ENCODE results near the gene EEF1AKMT3. TPM values are rescaled to one million over a fixed set of nuclear protein-coding genes. Genes with fewer than 3 reads are reported as not detected.
"Not testable (repeated sequence)": the region's sequence is repeated elsewhere in the genome, so short reads cannot be mapped to it uniquely, and the experiment has no call there.

Gene EEF1AKMT3
- total RNA-seq, 2 experiments from 2014 or later = 2.5 to 3.9 TPM

DNA sequence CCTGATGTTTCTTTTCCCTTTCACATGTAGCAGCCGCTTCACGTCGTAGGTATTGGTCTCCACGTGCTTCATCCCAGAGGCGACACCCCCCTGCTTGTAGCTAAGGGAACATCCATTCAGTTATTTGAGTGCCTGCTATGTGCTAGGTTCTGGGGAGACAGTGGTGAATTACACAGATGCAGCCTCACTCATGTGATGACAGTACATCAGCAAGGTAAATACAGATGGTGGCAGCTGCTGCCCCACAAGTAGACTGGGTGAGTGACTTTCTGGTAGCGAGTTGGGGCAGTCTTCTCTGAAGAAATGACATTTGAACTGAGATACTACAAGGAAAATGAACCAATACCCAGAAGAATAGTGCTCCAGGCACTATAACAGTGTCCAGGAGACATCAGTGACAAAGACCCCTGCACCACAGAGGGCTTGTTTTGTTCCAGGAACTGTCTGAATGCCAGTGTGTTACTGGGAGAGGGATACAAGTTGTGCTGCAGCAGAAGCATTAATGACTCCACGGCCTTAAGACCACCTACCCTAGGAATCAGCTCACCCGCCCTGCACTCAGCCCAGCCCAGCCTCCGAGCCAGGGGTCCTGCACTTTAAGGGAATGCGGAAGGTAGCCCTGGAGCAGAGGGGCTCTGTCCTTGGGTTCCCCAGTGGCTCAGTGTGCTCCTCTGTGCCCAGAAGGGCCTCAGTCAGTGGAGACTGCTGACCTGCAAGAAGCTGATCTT, 38.8 kb downstream of the EEF1AKMT3 start:
- no peak overlapping the region for H3K27ac Mint-ChIP-seq
- H3K4me1 Mint-ChIP-seq = no peaks in the 10 kb centered on the region
- CTCF ChIA-PET = interaction anchor here (1.1 to 1.2 kb wide), 3 partner anchors 8 to 14 kb away, joined by 3 read pairs; no protein-coding TSS in a partner anchor
- no peaks in the 10 kb centered on the region for H3K27me3 Mint-ChIP-seq
- DNase-seq (no peak), ATAC-seq (no peak)
- H3K36me3 Mint-ChIP-seq (ENCODE audit: low read depth) = peaks cover 2% of the 10 kb centered on the region
- H3K4me3 Mint-ChIP-seq = no peak overlapping the region
- POLR2A ChIA-PET = no interaction called here
- no peaks in the 10 kb centered on the region for H3K9me3 Mint-ChIP-seq (ENCODE audit: low read depth)
- intact Hi-C loops (cut with DNase I, micrococcal nuclease) = no loop called here

GRCh38 chr12:57813111-57813970, 40.9 kb downstream of the EEF1AKMT3 start:
- no peak overlapping the region for H3K27ac Mint-ChIP-seq

GRCh38 chr12:57813971-57814772, 41.8 kb downstream of the EEF1AKMT3 start:
- H3K27ac Mint-ChIP-seq = no peak overlapping the region
- H3K4me3 Mint-ChIP-seq = no peak overlapping the region

More at GRCh38 chr12:57813111-57813970, 40.9 kb downstream of the EEF1AKMT3 start:
- no peaks in the 10 kb centered on the region for H3K9me3 Mint-ChIP-seq (ENCODE audit: low read depth)
- CTCF ChIA-PET = interaction anchor here (0.9 kb wide), 1 partner anchor 10 kb away, joined by 3 read pairs; no protein-coding TSS in a partner anchor
- intact Hi-C loops (cut with DNase I, micrococcal nuclease) = no loop called here
- DNase-seq (no peak), ATAC-seq (no peak)
- POLR2A ChIA-PET = no interaction called here
- no peaks in the 10 kb centered on the region for H3K4me1 Mint-ChIP-seq
- no peaks in the 10 kb centered on the region for H3K27me3 Mint-ChIP-seq
- no peaks in the 10 kb centered on the region for H3K36me3 Mint-ChIP-seq (ENCODE audit: low read depth)
- no peak overlapping the region for H3K4me3 Mint-ChIP-seq

GRCh38 chr12:57815177-57816000, 43.0 kb downstream of the EEF1AKMT3 start:
- DNase-seq (no peak), ATAC-seq (no peak)
- no peaks in the 10 kb centered on the region for H3K9me3 Mint-ChIP-seq (ENCODE audit: low read depth)
- intact Hi-C loops (cut with DNase I, micrococcal nuclease) = no loop called here
- H3K27ac Mint-ChIP-seq = no peak overlapping the region
- H3K36me3 Mint-ChIP-seq (ENCODE audit: low read depth) = no peaks in the 10 kb centered on the region
- no peaks in the 10 kb centered on the region for H3K27me3 Mint-ChIP-seq
- ChIA-PET CTCF (interaction anchor here (0.5 to 1.3 kb wide), 2 partner anchors 19 to 59 kb away, joined by 3 read pairs; no protein-coding TSS in a partner anchor), POLR2A (no interaction called here)
- H3K4me3 Mint-ChIP-seq = no peak overlapping the region
- H3K4me1 Mint-ChIP-seq = no peaks in the 10 kb centered on the region

More at GRCh38 chr12:57813971-57814772, 41.8 kb downstream of the EEF1AKMT3 start:
- ChIA-PET POLR2A (no interaction called here), CTCF (no interaction called here)
- ATAC-seq (no peak), DNase-seq (no peak)
- H3K36me3 Mint-ChIP-seq (ENCODE audit: low read depth) = no peaks in the 10 kb centered on the region
- H3K27me3 Mint-ChIP-seq = no peaks in the 10 kb centered on the region
- intact Hi-C loops (cut with DNase I, micrococcal nuclease) = no loop called here
- H3K4me1 Mint-ChIP-seq = no peaks in the 10 kb centered on the region
- H3K9me3 Mint-ChIP-seq (ENCODE audit: low read depth) = no peaks in the 10 kb centered on the region

- no peaks in the 10 kb centered on the region for H3K27me3 Mint-ChIP-seq
- ATAC-seq = no peak
- H3K36me3 Mint-ChIP-seq (ENCODE audit: low read depth) = no peaks in the 10 kb centered on the region
- DNase-seq = no peak
- no peak overlapping the region for H3K27ac Mint-ChIP-seq
- CTCF ChIA-PET = interaction anchor here (0.5 to 1.3 kb wide), 3 partner anchors 20 to 59 kb away, joined by 3 read pairs; no protein-coding TSS in a partner anchor
- POLR2A ChIA-PET = no interaction called here
- no peaks in the 10 kb centered on the region for H3K4me1 Mint-ChIP-seq
- H3K9me3 Mint-ChIP-seq (ENCODE audit: low read depth) = no peaks in the 10 kb centered on the region
- intact Hi-C loops (cut with DNase I, micrococcal nuclease) = no loop called here
- H3K4me3 Mint-ChIP-seq = no peak overlapping the region
These were observed 43.8 kb downstream of the EEF1AKMT3 start for GRCh38 chr12:57816001-57816854.

- ATAC-seq = no peak
- ChIA-PET CTCF (interaction anchor here (0.6 to 1.0 kb wide), 2 partner anchors 28 to 49 kb away, joined by 3 read pairs; no protein-coding TSS in a partner anchor), POLR2A (no interaction called here)
- Mint-ChIP-seq H3K27me3 (no peaks in the 10 kb centered on the region), H3K4me1 (no peaks in the 10 kb centered on the region), H3K27ac (no peak overlapping the region), H3K9me3 (ENCODE audit: low read depth) (no peaks in the 10 kb centered on the region), H3K36me3 (ENCODE audit: low read depth) (peaks cover 1% of the 10 kb centered on the region), H3K4me3 (no peak overlapping the region)
- intact Hi-C loops (cut with DNase I, micrococcal nuclease) = no loop called here
- DNase-seq = no peak
These were observed 44.4 kb downstream of the EEF1AKMT3 start for GRCh38 chr12:57816855-57817151.

GRCh38 chr12:57817261-57817989, 45.0 kb downstream of the EEF1AKMT3 start:
- ChIA-PET POLR2A (no interaction called here), CTCF (interaction anchor here (0.6 to 2.4 kb wide), 7 partner anchors 13 to 97 kb away, joined by 3 to 11 read pairs (median 3); no protein-coding TSS in a partner anchor)
- no peak overlapping the region for H3K27ac Mint-ChIP-seq
- DNase-seq (no peak), ATAC-seq (no peak)
- H3K4me1 Mint-ChIP-seq = no peaks in the 10 kb centered on the region
- peaks cover 1% of the 10 kb centered on the region for H3K36me3 Mint-ChIP-seq (ENCODE audit: low read depth)
- H3K27me3 Mint-ChIP-seq = no peaks in the 10 kb centered on the region
- no peak overlapping the region for H3K4me3 Mint-ChIP-seq
- no peaks in the 10 kb centered on the region for H3K9me3 Mint-ChIP-seq (ENCODE audit: low read depth)
- intact Hi-C loops (cut with DNase I, micrococcal nuclease) = no loop called here

- H3K4me3 Mint-ChIP-seq; ATAC-seq; H3K9me3 Mint-ChIP-seq (ENCODE audit: low read depth); H3K4me1 Mint-ChIP-seq; H3K27ac Mint-ChIP-seq; H3K36me3 Mint-ChIP-seq (ENCODE audit: low read depth); DNase-seq; POLR2A ChIA-PET; H3K27me3 Mint-ChIP-seq; intact Hi-C loops (cut with DNase I, micrococcal nuclease): not testable (repeated sequence)
- CTCF ChIA-PET = interaction anchor here (0.8 to 2.4 kb wide), 7 partner anchors 13 to 97 kb away, joined by 3 to 11 read pairs (median 4); partner anchors contain the start of gene TSFM
These were observed 45.5 kb downstream of the EEF1AKMT3 start for GRCh38 chr12:57817990-57818331.

- H3K27ac Mint-ChIP-seq; intact Hi-C loops (cut with DNase I, micrococcal nuclease); H3K9me3 Mint-ChIP-seq (ENCODE audit: low read depth); H3K27me3 Mint-ChIP-seq; ATAC-seq; H3K4me3 Mint-ChIP-seq; H3K36me3 Mint-ChIP-seq (ENCODE audit: low read depth); DNase-seq; H3K4me1 Mint-ChIP-seq; POLR2A ChIA-PET: not testable (repeated sequence)
- CTCF ChIA-PET = interaction anchor here (0.9 to 2.3 kb wide), 2 partner anchors 37 to 77 kb away, joined by 3 to 6 read pairs; partner anchors contain the start of gene TSFM
These were observed 47.7 kb downstream of the EEF1AKMT3 start for GRCh38 chr12:57820119-57820518.

DNA sequence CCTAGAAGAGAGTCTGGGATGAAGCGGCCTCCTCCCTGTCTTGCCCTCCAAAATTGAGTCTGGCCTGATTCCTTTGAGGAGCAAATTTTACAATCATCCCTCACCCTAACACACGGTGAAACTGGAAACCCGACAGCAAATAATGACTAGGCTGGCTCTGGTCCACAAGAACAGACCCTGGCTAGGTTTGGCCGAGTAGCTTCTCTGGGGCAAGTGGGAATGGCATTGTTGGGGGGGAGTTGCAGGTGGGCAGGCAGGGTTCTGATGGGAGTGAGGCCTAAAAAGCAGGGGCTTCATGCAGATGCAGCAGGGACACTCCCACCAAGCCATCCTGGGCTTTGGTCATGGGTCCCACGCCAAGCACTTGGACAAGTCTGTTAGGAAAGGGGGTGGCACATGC, 48.6 kb downstream of the EEF1AKMT3 start:
- DNase-seq; intact Hi-C loops (cut with DNase I, micrococcal nuclease); H3K27ac Mint-ChIP-seq; CTCF ChIA-PET; POLR2A ChIA-PET; H3K9me3 Mint-ChIP-seq (ENCODE audit: low read depth); ATAC-seq; H3K4me1 Mint-ChIP-seq; H3K27me3 Mint-ChIP-seq; H3K36me3 Mint-ChIP-seq (ENCODE audit: low read depth); H3K4me3 Mint-ChIP-seq: not testable (repeated sequence)

Measured in activated CD4-positive, alpha-beta T cell treated with anti-CD3 and anti-CD28 coated beads for 36 hours (primary cell).